HG02588 (cell line): ENCODE data around the gene COMP.

Source experiments
- ATAC-seq: cut with Tn5 transposase; IDR thresholded peaks from one replicate; pipeline ENCODE4 v1.9.1; 2021; ENCODE audit warnings: mild to moderate bottlenecking, moderate library complexity; ENCODE audit not compliant: unreplicated experiment

COMP gene

GRCh38 chr19:18770663-18771327, 20.3 kb downstream of the COMP start:
- ATAC-seq, result no peak

- ATAC-seq, result no peak
These were observed 21.0 kb downstream of the COMP start for GRCh38 chr19:18769989-18770528.

- ATAC-seq, result no peak
These were observed 21.9 kb downstream of the COMP start for GRCh38 chr19:18768997-18769891.

DNA sequence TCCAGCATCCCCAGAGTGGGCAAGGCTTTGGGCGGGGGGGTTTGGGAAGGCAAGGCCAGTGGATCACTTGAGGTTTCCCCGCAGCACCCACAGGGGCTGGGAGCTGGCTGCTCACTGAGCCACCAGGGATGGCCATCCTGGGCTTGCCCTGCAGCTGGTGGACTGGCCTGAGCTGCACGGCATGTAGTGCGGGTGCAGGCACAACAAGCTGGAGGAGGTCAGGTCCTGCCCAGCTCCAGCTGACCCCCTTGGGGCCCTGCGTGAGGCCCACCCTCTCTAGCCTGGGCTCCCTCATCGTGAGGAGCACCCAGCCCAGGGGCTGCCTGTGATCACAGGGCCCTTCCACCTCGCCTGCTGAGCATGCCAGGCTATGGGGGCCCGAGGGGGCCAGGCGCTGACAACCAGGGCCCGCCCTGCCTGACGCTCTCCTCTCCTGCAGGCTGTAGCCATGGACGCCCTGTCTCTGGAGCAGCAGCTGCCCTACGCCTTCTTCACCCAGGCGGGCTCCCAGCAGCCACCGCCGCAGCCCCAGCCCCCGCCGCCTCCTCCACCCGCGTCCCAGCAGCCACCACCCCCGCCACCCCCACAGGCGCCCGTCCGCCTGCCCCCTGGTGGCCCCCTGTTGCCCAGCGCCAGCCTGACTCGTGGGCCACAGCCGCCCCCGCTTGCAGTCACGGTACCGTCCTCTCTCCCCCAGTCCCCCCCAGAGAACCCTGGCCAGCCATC, 22.9 kb downstream of the COMP start:
- no peak for ATAC-seq

DNA sequence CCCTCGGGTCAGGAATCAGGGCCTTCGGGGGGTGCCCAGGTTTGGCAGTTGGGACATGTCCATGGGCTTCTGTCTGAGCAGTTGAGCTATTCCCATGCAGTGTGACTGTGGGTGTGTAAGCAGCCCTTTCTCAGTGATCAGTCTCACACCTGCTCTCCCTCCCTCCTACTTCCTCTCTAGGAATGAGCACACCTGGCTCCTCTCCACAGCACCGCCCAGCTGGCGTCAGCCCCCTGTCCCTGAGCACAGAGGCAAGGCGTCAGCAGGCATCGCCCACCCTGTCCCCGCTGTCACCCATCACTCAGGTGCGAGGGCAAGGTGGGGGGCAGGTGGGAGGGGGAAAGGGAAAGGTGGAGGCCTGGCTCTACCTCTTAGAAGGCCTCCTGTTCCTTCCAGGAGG, 25.9 kb downstream of the COMP start:
- no peak for ATAC-seq

- no peak for ATAC-seq
These were observed 26.5 kb downstream of the COMP start for GRCh38 chr19:18764591-18765051.

- ATAC-seq, result no peak
These were observed 27.2 kb downstream of the COMP start for GRCh38 chr19:18763674-18764590.

GRCh38 chr19:18762125-18763023, 28.7 kb downstream of the COMP start:
- no peak for ATAC-seq

- ATAC-seq, result no peak
These were observed 29.5 kb downstream of the COMP start for GRCh38 chr19:18761531-18762110.

- ATAC-seq, result no peak
These were observed 30.4 kb downstream of the COMP start for GRCh38 chr19:18760440-18761383.

GRCh38 chr19:18759995-18760426, 31.1 kb downstream of the COMP start:
- no peak for ATAC-seq

GRCh38 chr19:18759304-18759994, 31.7 kb downstream of the COMP start:
- ATAC-seq, result no peak

- no peak for ATAC-seq
These were observed 34.2 kb downstream of the COMP start for GRCh38 chr19:18756896-18757295.

DNA sequence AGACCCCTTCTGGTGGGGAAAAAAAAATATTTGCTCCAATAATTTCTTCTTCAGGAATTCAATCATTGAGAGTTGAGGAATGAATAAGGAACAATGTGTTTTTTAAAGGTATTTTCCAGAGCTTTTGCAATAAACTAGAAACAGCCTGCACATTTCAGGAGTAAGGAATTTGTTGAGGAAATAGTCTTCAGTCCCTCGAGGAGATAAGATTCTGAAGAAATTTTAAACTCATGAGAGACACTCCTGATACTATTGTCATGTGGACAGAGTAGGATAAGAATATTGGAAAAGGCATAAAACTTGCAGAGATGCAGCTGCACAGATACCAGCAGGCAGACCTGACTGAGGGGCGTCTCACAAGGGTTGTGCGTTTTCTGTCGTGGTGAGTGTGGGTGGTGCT, 36.6 kb downstream of the COMP start:
- ATAC-seq, result no peak

DNA sequence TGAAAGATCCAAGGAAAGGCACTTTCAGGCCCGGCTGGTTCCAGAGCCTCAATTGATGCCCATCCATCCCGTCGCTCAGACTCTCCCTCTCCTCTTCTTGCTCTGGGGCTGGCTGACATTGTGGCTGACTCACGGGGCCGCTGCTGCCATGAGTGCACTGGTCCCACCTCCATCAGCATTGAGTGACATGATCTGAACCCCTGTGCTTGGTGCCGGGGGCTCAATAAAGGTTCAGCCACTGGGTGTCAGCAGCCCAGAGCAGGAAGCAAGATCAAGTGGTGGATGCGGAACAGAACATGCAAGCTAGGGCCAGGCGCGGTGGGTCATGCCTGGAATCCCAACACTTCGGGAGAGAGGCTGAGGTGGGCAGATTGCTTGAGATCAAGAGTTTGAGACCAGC, 39.5 kb downstream of the COMP start:
- no peak for ATAC-seq

GRCh38 chr19:18750295-18750970, 40.7 kb downstream of the COMP start:
- ATAC-seq, result no peak
